HG02642 (cell line): ENCODE data around the gene CDR2.
"Not testable (repeated sequence)": the region's sequence is repeated elsewhere in the genome, so short reads cannot be mapped to it uniquely, and the experiment has no call there.

ENCODE experiments used
- ATAC-seq: cut with Tn5 transposase; IDR thresholded peaks from one replicate; pipeline ENCODE4 v1.9.1; 2021; ENCODE audit warnings: mild to moderate bottlenecking; ENCODE audit not compliant: unreplicated experiment, poor library complexity

Gene CDR2

DNA sequence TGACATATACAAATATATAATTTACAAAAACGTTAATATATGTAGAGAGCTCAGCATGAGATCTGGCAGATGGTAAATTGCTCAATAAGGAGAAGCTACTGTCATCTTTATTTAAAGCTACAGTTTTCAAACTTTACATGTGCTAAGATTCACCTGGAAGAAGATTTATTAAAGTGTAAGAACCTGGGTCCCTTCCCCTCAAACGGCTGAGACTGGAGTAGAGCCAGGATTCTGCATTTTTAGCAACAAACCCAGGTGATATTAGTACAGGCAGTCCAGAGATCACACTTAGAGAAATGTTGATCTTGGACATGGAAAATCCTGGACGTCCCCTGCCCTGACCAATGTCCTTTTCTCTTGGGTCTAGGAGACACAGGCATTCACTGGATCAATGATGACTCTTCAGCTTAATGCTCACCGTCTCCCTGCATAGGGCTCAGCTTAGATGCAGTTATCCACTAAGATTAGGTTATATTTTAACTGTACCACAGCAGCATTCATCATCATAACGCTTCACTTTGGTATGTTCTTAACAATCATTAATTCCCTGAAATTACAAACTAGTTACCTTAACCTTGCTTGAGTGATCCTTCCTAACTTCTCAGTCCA lies 20.4 kb downstream of the CDR2 start:
- ATAC-seq: no peak

- no peak for ATAC-seq
Observed at GRCh38 chr16:22353191-22353919, 21.1 kb downstream of the CDR2 start.

- no peak for ATAC-seq
Observed at GRCh38 chr16:22352723-22353122, 21.7 kb downstream of the CDR2 start.

DNA sequence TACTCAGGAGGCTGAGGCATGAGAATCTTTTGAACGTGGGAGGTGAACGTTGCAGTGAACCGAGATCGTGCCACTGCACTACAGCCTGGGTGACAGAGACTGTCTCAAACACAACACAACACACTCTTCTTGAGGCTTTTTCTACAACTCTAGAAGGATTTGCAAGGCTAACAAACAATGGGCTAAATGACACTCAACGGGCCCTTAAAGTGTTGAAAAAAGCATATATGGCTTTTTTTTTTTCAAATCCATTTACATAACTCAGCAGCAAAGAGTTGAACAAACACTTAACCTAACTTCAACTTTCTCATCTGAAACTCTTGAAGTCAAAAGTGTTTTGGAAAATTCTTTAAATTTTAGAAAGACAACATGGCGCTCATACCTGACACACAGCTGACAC lies 22.3 kb downstream of the CDR2 start:
- ATAC-seq: no peak

GRCh38 chr16:22351017-22351416 lies 23.4 kb downstream of the CDR2 start:
- ATAC-seq: not testable (repeated sequence)

GRCh38 chr16:22348291-22348690 lies 26.1 kb downstream of the CDR2 start:
- ATAC-seq: no peak

- ATAC-seq: no peak
Observed at GRCh38 chr16:22347100-22347820, 27.2 kb downstream of the CDR2 start.

- ATAC-seq: no peak
Observed at GRCh38 chr16:22346483-22346882, 27.9 kb downstream of the CDR2 start.

DNA sequence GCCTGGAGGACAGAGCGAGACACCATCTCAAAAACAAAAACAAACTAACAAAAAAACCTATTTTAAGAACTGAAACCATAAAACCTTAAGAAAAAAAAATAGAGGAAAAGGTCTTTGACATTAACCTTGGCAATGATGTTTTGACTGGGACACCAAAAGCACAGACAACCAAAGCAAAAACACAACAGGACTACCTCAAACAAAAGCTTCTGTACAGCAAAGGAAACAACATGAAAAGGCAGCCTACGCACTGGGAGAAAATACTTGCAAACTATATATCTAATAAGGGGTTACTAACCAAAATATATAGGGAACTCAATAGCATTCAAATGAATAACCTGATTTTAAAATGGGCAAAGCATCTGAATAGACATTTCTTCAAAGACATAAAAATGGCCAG lies 32.3 kb downstream of the CDR2 start:
- no peak for ATAC-seq

- ATAC-seq: no peak
Observed at GRCh38 chr16:22340945-22341344, 33.5 kb downstream of the CDR2 start.

DNA sequence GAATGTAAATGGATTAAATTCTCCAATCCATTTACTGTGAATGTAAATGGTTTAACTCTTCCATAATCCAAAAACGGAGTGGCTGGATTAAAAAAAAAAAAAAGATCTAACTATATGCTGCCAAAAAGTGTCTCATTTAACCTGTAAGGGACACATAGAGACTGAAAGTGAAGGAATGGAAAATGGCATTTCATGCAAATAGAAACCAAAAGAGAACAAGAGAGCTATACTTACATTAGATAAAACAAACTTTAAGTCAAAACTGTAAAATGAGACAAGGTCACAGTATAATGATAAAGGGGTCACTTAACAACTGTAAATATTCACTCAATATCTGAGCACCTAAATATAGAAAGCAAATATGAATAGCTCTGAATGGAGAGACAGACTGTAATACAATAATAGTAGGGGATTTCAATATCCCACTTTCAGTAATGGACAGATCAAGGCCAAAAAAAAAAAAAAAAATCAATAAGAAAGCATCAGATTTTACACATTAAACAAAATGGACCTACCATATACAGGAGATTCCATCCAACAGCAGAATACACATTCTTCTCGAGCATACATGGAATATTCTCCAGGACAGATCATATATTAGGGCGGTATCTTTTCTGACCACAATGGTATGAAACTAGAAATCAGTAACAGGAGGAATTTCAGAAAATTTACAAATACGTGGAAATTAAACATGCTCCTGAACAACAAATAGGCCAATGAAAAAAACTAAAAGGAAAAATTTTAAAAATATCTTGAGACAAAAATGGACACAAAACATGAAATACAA lies 36.4 kb downstream of the CDR2 start:
- no peak for ATAC-seq

- ATAC-seq: no peak
Observed at GRCh38 chr16:22337045-22337444, 37.4 kb downstream of the CDR2 start.

GRCh38 chr16:22336581-22336980 lies 37.8 kb downstream of the CDR2 start:
- no peak for ATAC-seq

DNA sequence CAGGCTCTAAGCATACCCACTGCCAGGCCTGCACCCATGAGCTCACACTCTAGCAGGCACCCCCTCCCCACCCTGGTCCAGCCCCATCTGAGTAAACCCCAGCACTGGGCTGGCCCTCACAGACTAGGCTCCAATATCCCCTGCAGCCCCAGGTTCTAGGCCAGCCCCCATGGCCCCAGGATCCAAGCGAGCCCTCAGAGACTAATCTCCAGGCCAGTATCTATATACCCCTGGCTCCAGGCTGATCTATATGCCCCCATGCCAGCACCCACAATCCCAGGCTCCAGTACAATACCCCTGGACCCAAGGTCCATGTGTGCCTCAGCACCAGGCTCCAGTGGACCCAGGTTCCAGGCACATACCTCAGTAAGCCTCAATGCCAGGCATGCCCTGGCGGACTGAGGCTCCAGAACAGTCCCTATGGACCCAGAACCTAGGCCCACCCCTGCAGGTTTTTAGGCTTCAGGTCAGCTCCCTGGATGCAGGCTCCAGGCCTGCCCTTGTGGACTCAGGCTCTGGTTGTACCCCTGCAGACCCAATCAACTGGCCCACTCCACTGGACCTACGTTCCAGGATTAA lies 38.7 kb downstream of the CDR2 start:
- no peak for ATAC-seq

GRCh38 chr16:22333457-22333994 lies 40.9 kb downstream of the CDR2 start:
- ATAC-seq: no peak

GRCh38 chr16:22330326-22330725 lies 44.1 kb downstream of the CDR2 start:
- no peak for ATAC-seq

DNA sequence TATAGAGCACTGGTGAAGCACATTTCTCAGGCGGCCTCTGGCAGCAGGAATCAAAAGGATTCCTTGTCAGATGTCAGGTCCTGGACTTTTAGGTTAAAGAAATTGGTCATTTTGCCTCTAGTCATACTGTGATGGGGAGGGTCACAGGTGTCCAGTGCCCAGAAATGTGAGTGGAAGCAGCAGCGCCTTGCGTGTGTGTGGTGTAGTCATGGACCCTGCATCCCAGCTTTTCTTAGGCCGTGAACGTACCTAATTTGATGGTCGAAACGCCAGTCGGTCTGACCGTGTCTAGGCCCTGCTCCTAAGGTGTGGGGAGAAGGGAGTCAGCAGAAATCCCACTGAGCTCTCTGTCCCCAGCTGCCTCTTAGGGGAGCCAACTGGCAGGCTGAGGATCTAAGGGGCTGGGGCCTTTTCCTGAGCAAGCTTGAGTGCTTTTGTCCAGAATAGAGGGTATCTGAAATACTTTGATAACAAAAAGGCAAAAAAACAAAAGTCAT lies 45.2 kb downstream of the CDR2 start:
- ATAC-seq: no peak

- ATAC-seq: no peak
Observed at GRCh38 chr16:22328081-22328725, 46.2 kb downstream of the CDR2 start.

DNA sequence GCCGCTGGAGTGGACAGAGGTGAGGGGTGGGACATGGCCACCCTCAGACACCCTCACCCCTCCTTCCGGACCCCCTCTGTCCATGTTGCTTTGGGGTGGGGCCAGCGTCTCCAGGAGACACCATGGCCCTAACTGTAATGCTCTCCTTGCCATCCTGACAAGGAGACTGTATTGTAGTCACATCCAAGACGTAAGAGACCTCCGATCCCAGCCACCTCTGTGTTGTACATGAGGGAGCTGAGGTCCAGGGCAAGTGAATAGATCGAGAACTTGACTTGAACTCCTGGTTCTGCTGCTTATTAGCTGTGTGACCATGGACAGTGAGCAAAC lies 47.0 kb downstream of the CDR2 start:
- no peak for ATAC-seq
